HepG2 (cell line): ENCODE data around the gene GRIA2. TPM values are rescaled to one million over a fixed set of nuclear protein-coding genes. Genes with fewer than 3 reads are reported as not detected.

Source experiments
- ATAC-seq: fragments of 200-7000 bp; cut with Tn5 transposase; 3 replicates; pipeline ENCODE4 v1.9.1; 2020; ENCODE audit warnings: mild to moderate bottlenecking, moderate library complexity
- BruUV-seq: library from RNA; stranded (reverse); fragments of 400-500 nt; replicated peaks from 2 replicates; lab custom pipeline; 2021; lab: Mats Ljungman, UMichigan
- CTCF ChIA-PET: fragments of 300-600 bp; formaldehyde crosslinking; extraction: SDS; loops from one replicate; lab custom pipeline; 2021; ENCODE audit warnings: low total read pairs, inconsistent platforms, low intra/inter-chr PET ratio; lab: Yijun Ruan, JAX
- POLR2A ChIA-PET: fragments of 350-600 bp; sonication (Branson Sonifier 250); formaldehyde crosslinking; loops from one replicate; lab custom pipeline; 2020; ENCODE audit warnings: antibody characterized with exemption, inconsistent platforms; lab: Yijun Ruan, JAX
- DNase-seq: peaks from one replicate; pipeline ENCODE4 v3.0.0-alpha.2; 2015; ENCODE audit warnings: low spot score
- FAIRE-seq: peaks from 3 replicates; lab custom pipeline; 2011; peaks lifted over from hg19 to GRCh38; lab: Jason Lieb, UNC
- H2AFZ ChIP-seq: one replicate; pipeline ENCODE4 v1.6.1; 2011; ENCODE audit warnings: low read length, inconsistent platforms
- H3K27ac ChIP-seq: fragments of 300-600 bp; 3 replicates; pipeline ENCODE4 v1.8.0; 2011; ENCODE audit warnings: mixed run types, mild to moderate bottlenecking, mixed read lengths, low read length, inconsistent platforms; ENCODE audit not compliant: insufficient read depth; ENCODE audit errors: extremely low read length
- H3K27me3 ChIP-seq, 2 experiments: fragments of 200-600 bp in 1 of 2; 2 replicates in 1 of 2; 3 replicates in 1 of 2; pipeline versions ENCODE4 v1.6.0 to v1.8.0; 2011; ENCODE audit warnings: low read length in 2 of 2, mild to moderate bottlenecking in 2 of 2, moderate library complexity in 2 of 2, inconsistent platforms in 1 of 2; ENCODE audit not compliant: insufficient read depth in 2 of 2, control insufficient read depth in 1 of 2
- H3K36me3 ChIP-seq, 2 experiments: fragments of 200-600 bp in 1 of 2; replicated peaks in 1 of 2; 2 replicates in 1 of 2; 3 replicates in 1 of 2; pipeline versions ENCODE4 v1.5.1 to v1.8.0; 2011; ENCODE audit warnings: low read length in 2 of 2, inconsistent platforms in 1 of 2; ENCODE audit not compliant: insufficient read depth in 2 of 2, control insufficient read depth in 1 of 2
- H3K4me1 ChIP-seq: 2 replicates; pipeline ENCODE4 v1.5.1; 2012; ENCODE audit warnings: low read length, inconsistent platforms; ENCODE audit not compliant: insufficient read depth
- H3K4me2 ChIP-seq: 2 replicates; pipeline ENCODE4 v1.6.0; 2011; ENCODE audit warnings: low read depth, low read length, inconsistent platforms
- H3K4me3 ChIP-seq, 3 experiments: fragments of 200-600 bp in 1 of 3; sonication (generic), shearing (Covaris generic) in 1 of 3; replicated peaks in 1 of 3; 2 replicates each; pipeline ENCODE4 v1.5.1; 2011 to 2016; ENCODE audit warnings: low read length in 3 of 3, inconsistent platforms in 2 of 3, low read depth in 2 of 3, mild to moderate bottlenecking in 2 of 3, control low read depth in 1 of 3, mixed read lengths in 1 of 3; ENCODE audit not compliant: insufficient read depth in 1 of 3
- H3K79me2 ChIP-seq: one replicate; pipeline ENCODE4 v1.6.1; 2011; ENCODE audit warnings: low read length, inconsistent platforms; ENCODE audit not compliant: insufficient read depth
- H3K9ac ChIP-seq: 2 replicates; pipeline ENCODE4 v1.6.0; 2011; ENCODE audit warnings: mild to moderate bottlenecking, low read depth, low read length, inconsistent platforms; ENCODE audit not compliant: insufficient read depth
- H3K9me3 ChIP-seq: 2 replicates; pipeline ENCODE4 v1.5.1; 2012; ENCODE audit warnings: mild to moderate bottlenecking, low read length
- H4K20me1 ChIP-seq: 2 replicates; pipeline ENCODE4 v1.6.0; 2011; ENCODE audit warnings: inconsistent platforms, mild to moderate bottlenecking, low read length, moderate library complexity; ENCODE audit not compliant: insufficient read depth
- ATF7 ChIP-seq, 2 experiments: fragments of 450-650 bp in 1 of 2; sonication (generic) in 1 of 2; formaldehyde crosslinking in 1 of 2; IDR thresholded peaks; 2 replicates each; pipeline versions ENCODE4 v1.4.0 to v1.6.1; 2016 to 2020; ENCODE audit warnings: antibody characterized with exemption in 1 of 2, mild to moderate bottlenecking in 1 of 2, missing genetic modification reagents in 1 of 2
- CBFB ChIP-seq: sonication (generic); formaldehyde crosslinking; IDR thresholded peaks from 2 replicates; pipeline ENCODE4 v1.4.0; 2020; ENCODE audit warnings: missing genetic modification reagents
- CBX1 ChIP-seq: IDR thresholded peaks from one replicate; pipeline ENCODE4 v1.6.1; 2016; ENCODE audit warnings: antibody characterized with exemption, low read depth
- CREB1 ChIP-seq, 2 experiments: fragments of 450-650 bp in 1 of 2; IDR thresholded peaks; 2 replicates each; pipeline ENCODE4 v1.6.1; 2016 to 2017; ENCODE audit warnings: control low read depth in 1 of 2, mild to moderate bottlenecking in 1 of 2, missing compliant biosample characterization in 1 of 2, missing genetic modification characterization in 1 of 2
- GTF3A ChIP-seq: sonication (generic); formaldehyde crosslinking; conservative IDR thresholded peaks from 2 replicates; pipeline ENCODE4 v1.4.0; 2020; ENCODE audit warnings: mild to moderate bottlenecking, missing genetic modification reagents
- KDM5A ChIP-seq: fragments of 200-600 bp; sonication (generic); IDR thresholded peaks from 2 replicates; pipeline ENCODE4 v1.7.0; 2018; ENCODE audit warnings: antibody characterized with exemption, mild to moderate bottlenecking, low read length, borderline replicate concordance
- KLF16 ChIP-seq, 2 experiments: sonication (generic) in 1 of 2; formaldehyde crosslinking in 1 of 2; IDR thresholded peaks; 2 replicates each; pipeline versions ENCODE4 v1.6.1 to v1.8.0; 2016 to 2023; ENCODE audit warnings: missing genetic modification reagents in 2 of 2, missing compliant biosample characterization in 1 of 2
- LCORL ChIP-seq, 2 experiments: fragments of 450-650 bp in 1 of 2; sonication (generic) in 1 of 2; formaldehyde crosslinking in 1 of 2; IDR thresholded peaks; 2 replicates each; pipeline versions ENCODE4 v1.5.0 to v1.6.1; 2017 to 2020; ENCODE audit warnings: antibody characterized with exemption in 1 of 2, missing genetic modification reagents in 1 of 2
- MXD4 ChIP-seq: IDR thresholded peaks from 2 replicates; pipeline ENCODE4 v1.6.1; 2016; ENCODE audit warnings: mild to moderate bottlenecking, missing biosample characterization, missing genetic modification reagents
- PRPF4 ChIP-seq: fragments of 200-400 bp; formaldehyde crosslinking; IDR thresholded peaks from 2 replicates; pipeline ENCODE4 v1.6.1; 2016; ENCODE audit warnings: low read length, low read depth; ENCODE audit not compliant: poor library complexity, severe bottlenecking
- SMYD3 ChIP-seq: sonication (generic); formaldehyde crosslinking; IDR thresholded peaks from 2 replicates; pipeline ENCODE4 v1.8.1; 2023; ENCODE audit warnings: mild to moderate bottlenecking, missing genetic modification reagents
- TARDBP ChIP-seq: sonication (generic); formaldehyde crosslinking; IDR thresholded peaks from 2 replicates; pipeline ENCODE4 v1.8.0; 2022; ENCODE audit warnings: mild to moderate bottlenecking, missing genetic modification reagents
- ZBTB7B ChIP-seq: sonication (generic); formaldehyde crosslinking; IDR thresholded peaks from 2 replicates; pipeline ENCODE4 v1.4.0; 2020; ENCODE audit warnings: missing genetic modification reagents
- ZNF589 ChIP-seq: sonication (generic); formaldehyde crosslinking; conservative IDR thresholded peaks from 2 replicates; pipeline ENCODE4 v1.8.0; 2022; ENCODE audit warnings: mild to moderate bottlenecking, moderate library complexity, missing genetic modification reagents
- ZNF780A ChIP-seq: sonication (generic); formaldehyde crosslinking; IDR thresholded peaks from 2 replicates; pipeline ENCODE4 v1.8.0; 2022; ENCODE audit warnings: mild to moderate bottlenecking, missing genetic modification reagents, moderate library complexity
- ZNF83 ChIP-seq: sonication (generic); formaldehyde crosslinking; IDR thresholded peaks from 2 replicates; pipeline ENCODE4 v1.4.0; 2020; ENCODE audit warnings: missing genetic modification reagents, mild to moderate bottlenecking, borderline replicate concordance
- WGBS: methylation state at CpG from one replicate; pipeline ENCODE4 v1.1.6; 2017; ENCODE audit warnings: low lambda C conversion rate; 5-methylcytosine and 5-hydroxymethylcytosine counted together
- in situ Hi-C: cut with HindIII; loops from 2 replicates; pipeline ENCODE4 v1.10.0; 2017; ENCODE audit warnings: low pct_unique_long_range_greater_than_20kb; ENCODE audit not compliant: extremely low pct_ligation_motif_present
- intact Hi-C: fragments of 100-400 bp; cut with micrococcal nuclease; formaldehyde crosslinking; loops from one replicate; pipeline ENCODE4 v1.10.0; 2022; ENCODE audit not compliant: unreplicated experiment
- polyA plus RNA-seq, 8 experiments: library from polyadenylated mRNA; depleted of rRNA in 3 of 8; stranded (reverse) in 7 of 8; unstranded in 1 of 8; fragments of >200 nt; fragmentation: Illumina TruSeq in 4 of 8; extraction: Trizol in 4 of 8; gene quantifications; 2 replicates each; pipeline versions ENCODE4 v1.2.1 to v1.2.3, GENCODE V29; 2011 to 2016; ENCODE audit warnings: low read depth in 4 of 8, missing spikeins in 1 of 8, mixed read lengths in 1 of 8; ENCODE audit not compliant: insufficient read depth in 1 of 8
- total RNA-seq, 5 experiments: library from RNA; depleted of rRNA; stranded (reverse); fragments of >200 nt; fragmentation: Illumina TruSeq; extraction: Trizol; gene quantifications; 2 replicates each; pipeline ENCODE4 v1.2.3, GENCODE V29; 2016; ENCODE audit warnings: low read depth in 1 of 5
- TF ChIP-seq, protein P1 (sequence below): conservative IDR thresholded peaks from 2 replicates; pipeline ENCODE4 v1.6.1; 2018; ENCODE audit warnings: missing genetic modification reagents

Gene GRIA2
- total and polyA plus RNA-seq, 2 of the 13 experiments (the other 11 are each of a cell fraction or from before 2014, with no cell fraction given) = not detected

DNA sequence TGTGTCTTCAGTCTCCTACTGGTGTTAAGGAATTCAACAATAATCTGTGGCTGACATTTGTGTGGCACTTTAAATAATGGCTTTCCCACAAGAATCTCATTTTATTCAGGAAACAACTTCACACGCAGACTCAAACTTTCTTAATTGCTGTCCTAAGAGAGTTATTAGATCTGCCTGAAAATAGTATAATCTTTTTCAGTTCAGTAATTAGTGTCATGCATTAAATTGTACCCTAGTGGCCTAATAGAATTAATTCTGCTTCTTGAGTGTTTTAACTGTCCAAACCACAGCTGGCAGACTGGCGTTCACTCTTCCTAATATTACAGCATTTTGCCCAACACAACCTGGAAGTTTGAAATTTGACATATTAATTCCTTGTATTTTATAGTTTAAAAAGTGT lies 107.1 kb downstream of the GRIA2 start (continued):
- TF ChIP-seq, protein P1, sequence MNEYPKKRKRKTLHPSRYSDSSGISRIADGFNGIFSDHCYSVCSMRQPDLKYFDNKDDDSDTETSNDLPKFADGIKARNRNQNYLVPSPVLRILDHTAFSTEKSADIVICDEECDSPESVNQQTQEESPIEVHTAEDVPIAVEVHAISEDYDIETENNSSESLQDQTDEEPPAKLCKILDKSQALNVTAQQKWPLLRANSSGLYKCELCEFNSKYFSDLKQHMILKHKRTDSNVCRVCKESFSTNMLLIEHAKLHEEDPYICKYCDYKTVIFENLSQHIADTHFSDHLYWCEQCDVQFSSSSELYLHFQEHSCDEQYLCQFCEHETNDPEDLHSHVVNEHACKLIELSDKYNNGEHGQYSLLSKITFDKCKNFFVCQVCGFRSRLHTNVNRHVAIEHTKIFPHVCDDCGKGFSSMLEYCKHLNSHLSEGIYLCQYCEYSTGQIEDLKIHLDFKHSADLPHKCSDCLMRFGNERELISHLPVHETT (CRISPR knock-in tag) = no peak

DNA sequence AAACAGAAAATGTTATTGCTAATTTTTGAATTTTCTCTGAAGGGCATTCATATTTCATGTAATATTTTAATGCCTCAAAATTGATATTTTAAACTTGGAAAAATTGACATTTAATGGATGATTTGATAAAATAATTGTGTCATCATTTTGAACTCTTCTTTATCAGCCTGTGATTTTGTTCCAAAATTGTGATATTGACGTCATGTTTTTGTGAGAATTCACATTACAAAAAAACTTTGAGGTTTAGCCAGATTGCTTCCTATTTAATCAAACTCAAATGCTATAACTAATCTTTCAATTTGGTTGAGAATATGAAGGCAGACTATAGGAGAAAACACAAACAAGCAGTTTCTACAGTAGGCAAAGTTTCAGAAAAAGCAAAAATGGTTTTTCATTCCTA lies 137.4 kb downstream of the GRIA2 start:
- Histone ChIP-seq H4K20me1 (no peaks in the 10 kb centered on the region), H3K9me3 (no peaks in the 10 kb centered on the region), H3K4me3 (no peak overlapping the region), H3K36me3 (no peaks in the 10 kb centered on the region), H2AFZ (no peak overlapping the region)
- no peak for ATAC-seq
- no peak for FAIRE-seq
- in situ Hi-C loops = no loop called here
- 0% methylated on average over 1 of the region's 1 CpG for WGBS
- DNase-seq = no peak
- POLR2A ChIA-PET = no interaction called here
- TF ChIP-seq ZBTB7B (CRISPR knock-in tag) = no peak
- TF ChIP-seq CREB1 (IDR thresholded peaks at IDR 0.05) = peak; percentile 67; the same call in 1 of the 2 replicates
- no peak for TF ChIP-seq CREB1 (CRISPR knock-in tag; IDR thresholded peaks at IDR 0.05)
- peak; percentile 76 for TF ChIP-seq ATF7 (IDR thresholded peaks at IDR 0.05)
- no peak for TF ChIP-seq ATF7 (CRISPR knock-in tag; IDR thresholded peaks at IDR 0.05)
- TF ChIP-seq, all 625 proteins: peak for 2
- H3K9ac ChIP-seq = no peak overlapping the region
- no peak overlapping the region for H3K4me2 ChIP-seq
- no TSS peak for BruUV-seq
- no peaks in the 10 kb centered on the region for H3K79me2 ChIP-seq
- 0 out of 2 replicates have a peak, but pooled peaks cover 5% of the 10 kb centered on the region for H3K4me1 ChIP-seq
- intact Hi-C loops = no loop called here
- no peak overlapping the region for H3K27ac ChIP-seq
- no peaks in the 10 kb centered on the region for H3K27me3 ChIP-seq
- CTCF ChIA-PET = no interaction called here

DNA sequence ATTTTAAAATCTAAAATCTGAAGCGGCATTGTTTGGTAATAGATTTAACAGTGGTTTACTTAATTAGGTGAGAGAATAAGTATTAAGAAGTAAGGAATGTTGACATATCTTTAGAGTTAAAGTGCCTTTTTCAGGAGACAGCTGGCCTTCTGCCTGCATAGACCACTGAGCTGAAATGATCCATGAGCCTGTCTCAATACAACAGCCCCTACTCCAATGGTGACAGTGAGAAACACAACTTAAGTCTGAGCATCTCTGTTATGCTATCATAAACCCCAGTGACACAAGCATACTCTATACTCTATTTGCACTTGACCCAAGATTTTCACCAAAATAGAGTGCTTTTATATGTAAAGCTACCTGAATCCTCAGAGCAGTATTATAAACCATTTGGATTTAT lies 137.9 kb downstream of the GRIA2 start:
- Histone ChIP-seq H3K4me1 (0 out of 2 replicates have a peak, but pooled peaks cover 5% of the 10 kb centered on the region), H3K9ac (no peak overlapping the region), H3K79me2 (no peaks in the 10 kb centered on the region), H3K27ac (no peak overlapping the region), H3K4me2 (no peak overlapping the region), H3K36me3 (no peaks in the 10 kb centered on the region), H3K9me3 (no peaks in the 10 kb centered on the region), H3K27me3 (no peaks in the 10 kb centered on the region), H2AFZ (no peak overlapping the region), H3K4me3 (no peak overlapping the region), H4K20me1 (no peaks in the 10 kb centered on the region)
- ATAC-seq = no peak
- no TSS peak for BruUV-seq
- intact Hi-C loops (no loop called here), in situ Hi-C loops (no loop called here)
- ChIA-PET POLR2A (no interaction called here), CTCF (no interaction called here)
- no peak for FAIRE-seq
- no peak for DNase-seq
- 0% methylated on average over 1 of the region's 1 CpG for WGBS
- no peak for TF ChIP-seq LCORL (IDR thresholded peaks at IDR 0.05)
- no peak for TF ChIP-seq LCORL (CRISPR knock-in tag; IDR thresholded peaks at IDR 0.05)
- TF ChIP-seq PRPF4 = no peak
- no peak for TF ChIP-seq CBX1
- TF ChIP-seq GTF3A (CRISPR knock-in tag) = no peak
- TF ChIP-seq ZNF83 = no peak
- no peak for TF ChIP-seq SMYD3 (CRISPR knock-in tag)
- TF ChIP-seq MXD4 (CRISPR knock-in tag) = no peak
- TF ChIP-seq KDM5A = no peak
- no peak for TF ChIP-seq CBFB
- TF ChIP-seq KLF16 (CRISPR knock-in tag; IDR thresholded peaks at IDR 0.05) = no peak
- no peak for TF ChIP-seq ZNF589 (CRISPR knock-in tag)
- TF ChIP-seq ZNF780A (CRISPR knock-in tag) = no peak
- no peak for TF ChIP-seq TARDBP (CRISPR knock-in tag)
